ENCODE data around the gene CLECL1.
"Not testable (repeated sequence)": the region's sequence is repeated elsewhere in the genome, so short reads cannot be mapped to it uniquely, and the experiment has no call there.

The CLECL1 gene

DNA sequence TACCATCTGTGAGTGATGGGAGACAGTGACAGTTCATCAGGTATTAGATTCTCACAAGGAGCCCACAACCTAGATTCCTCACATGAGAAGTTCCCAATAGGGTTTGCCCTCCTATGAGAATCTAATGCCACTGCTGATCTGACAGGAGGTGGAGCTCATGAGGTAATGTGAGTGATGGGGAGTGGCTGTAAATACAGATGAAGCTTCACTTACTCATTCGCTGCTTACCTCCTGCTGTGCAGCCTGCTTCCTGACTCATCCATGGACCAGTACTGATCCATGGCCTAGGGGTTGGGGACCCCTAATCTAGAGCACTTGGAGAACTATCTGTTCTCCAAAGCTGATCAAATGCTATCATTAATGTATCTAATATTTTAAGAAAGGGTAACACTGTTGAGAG is 45.7 kb downstream of the CLECL1 start:
- peak; percentile 13 for DNase-seq

DNA sequence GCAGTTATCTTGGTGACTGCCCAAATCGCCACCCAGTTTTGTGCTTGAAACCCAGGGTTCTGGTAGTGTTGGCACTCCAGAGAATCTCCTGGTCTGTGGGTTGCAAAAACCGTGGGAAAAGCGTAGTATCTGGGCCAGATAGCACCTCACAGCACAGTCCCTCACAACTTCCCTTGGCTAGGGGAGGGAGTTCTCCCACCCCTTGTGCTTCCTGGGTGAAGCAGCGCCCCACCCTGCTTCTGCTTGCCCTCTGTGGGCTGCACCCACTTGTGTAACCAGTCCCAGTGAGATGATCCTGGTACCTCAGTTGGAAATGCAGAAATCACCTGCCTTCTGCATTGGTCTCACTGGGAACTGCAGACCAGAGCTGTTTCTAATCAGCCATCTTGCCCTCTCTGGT is 47.0 kb downstream of the CLECL1 start:
- DNase-seq = no peak

DNA sequence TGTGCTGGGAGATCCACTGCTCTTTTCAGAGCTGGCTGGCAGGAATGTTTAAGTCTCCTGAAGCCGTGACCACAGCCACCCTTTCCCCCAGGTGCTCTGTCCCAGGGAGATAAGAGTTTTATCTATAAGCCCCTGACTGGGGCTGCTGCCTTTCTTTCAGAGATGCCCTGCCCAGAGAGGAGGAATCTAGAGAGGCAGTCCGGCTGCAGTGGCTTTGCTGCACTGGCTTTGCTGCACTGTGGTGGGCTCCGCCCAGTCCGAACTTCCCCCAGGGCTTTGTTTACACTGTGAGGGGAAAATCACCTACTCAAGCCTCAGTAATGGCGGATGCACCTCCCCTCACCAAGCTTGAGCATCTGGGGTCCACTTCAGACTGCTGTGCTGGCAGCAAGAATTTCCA is 47.5 kb downstream of the CLECL1 start:
- not testable (repeated sequence) for DNase-seq

DNA sequence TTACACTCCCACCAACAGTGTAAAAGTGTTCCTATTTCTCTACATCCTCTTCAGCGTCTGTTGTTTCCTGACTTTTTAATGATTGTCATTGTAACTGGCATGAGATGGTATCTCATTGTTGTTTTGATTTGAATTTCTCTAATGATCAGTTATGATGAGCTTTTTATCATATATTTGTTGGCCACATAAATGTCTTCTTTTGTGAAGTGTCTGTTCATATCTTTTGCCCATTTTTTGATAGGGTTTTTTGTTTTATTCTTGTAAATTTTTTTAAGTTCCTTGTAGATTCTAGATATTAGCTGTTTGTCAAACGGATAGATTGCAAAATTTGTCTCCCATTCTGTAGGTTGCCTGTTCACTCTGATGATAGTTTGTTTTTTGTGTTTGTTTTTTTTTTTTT is 49.9 kb downstream of the CLECL1 start:
- DNase-seq = not testable (repeated sequence)

DNA sequence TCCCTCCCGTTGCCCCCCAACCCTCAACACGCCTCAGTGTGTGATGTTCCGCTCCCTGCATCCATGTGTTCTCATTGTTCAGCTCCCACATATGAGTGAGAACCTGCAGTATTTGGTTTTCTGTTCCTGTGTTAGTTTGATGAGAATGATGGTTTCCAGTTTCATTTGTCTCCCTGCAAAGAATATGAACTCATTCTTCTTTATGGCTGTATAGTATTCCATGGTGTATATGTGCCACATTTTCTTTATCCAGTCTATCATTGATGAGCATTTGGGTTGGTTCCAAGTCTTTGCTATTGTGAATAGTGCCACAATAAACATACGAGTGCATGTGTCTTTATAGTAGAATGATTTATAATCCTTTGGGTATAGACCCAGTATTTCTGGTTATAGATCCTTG is 50.4 kb downstream of the CLECL1 start:
- not testable (repeated sequence) for DNase-seq

DNA sequence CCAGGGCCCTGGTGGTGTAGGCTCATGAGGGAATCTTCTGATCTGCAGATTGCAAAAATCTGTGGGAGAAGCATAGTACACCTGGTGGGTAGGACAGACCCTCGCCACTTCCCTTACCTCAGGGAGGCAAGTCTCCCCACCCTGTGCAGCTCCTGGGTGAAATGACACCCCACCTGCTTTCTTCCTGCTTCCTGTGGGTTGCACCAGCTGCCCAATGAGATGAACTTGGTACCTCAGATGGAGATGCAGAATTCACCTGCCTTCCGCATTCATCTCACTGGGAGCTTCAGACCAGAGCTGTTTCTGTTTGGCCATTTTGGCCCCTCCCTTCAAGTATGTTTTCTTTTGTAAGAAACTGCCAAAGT is 58.7 kb downstream of the CLECL1 start:
- no peak for DNase-seq

DNA sequence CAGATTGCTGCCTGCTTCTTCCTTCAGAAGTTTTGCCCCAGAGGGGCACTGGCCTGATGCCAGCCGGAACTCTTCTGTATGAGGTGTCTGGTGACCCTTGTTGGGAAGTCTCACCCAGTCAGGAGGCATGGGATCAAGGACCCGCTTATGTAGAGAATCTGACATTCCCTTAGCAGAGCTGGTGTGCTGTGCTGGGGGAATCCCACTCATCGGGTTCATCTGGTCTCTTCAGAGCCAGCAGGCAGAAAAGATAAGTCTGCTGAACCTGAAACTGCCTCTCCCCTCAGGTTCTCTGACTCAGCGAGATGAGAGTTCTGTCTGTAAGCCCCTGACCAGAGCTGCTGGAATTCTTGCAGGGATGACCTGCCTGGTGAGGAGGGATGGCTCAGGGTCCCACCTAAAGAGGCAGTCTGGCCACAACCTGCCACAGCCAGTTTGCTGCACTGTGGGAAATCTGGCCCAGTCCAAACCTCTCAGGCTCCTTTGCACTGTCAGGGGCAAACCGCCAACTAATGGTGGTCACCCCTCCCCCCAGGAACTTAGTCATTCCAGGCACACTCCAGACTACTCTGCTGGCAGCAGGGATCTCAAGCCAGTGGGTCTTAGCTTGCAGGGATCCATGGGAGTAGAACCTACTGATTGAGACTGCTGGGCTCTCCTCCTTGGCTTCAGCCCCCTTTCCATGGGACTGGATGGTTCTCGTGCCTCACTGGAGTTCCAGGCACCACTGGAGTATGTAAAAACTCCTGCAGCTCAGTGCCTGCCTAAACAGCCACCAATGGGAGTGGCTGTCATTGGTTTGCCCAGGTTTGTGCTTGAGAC is 59.3 kb downstream of the CLECL1 start:
- DNase-seq = peak; percentile 92

Measured in EL (cell line).